ENCODE measurements around the gene ZNF124.
"Not testable (repeated sequence)": the region's sequence is repeated elsewhere in the genome, so short reads cannot be mapped to it uniquely, and the experiment has no call there.

The ZNF124 gene

GRCh38 chr1:247172996-247173395 lies 1.2 kb upstream of the ZNF124 start:
- no peak for TF ChIP-seq ZFX (IDR thresholded peaks at IDR 0.05; ENCODE audit: borderline replicate concordance)
- TF ChIP-seq CTCF (IDR thresholded peaks at IDR 0.05), result no peak
- H3K27ac ChIP-seq, result no peak overlapping the region

DNA sequence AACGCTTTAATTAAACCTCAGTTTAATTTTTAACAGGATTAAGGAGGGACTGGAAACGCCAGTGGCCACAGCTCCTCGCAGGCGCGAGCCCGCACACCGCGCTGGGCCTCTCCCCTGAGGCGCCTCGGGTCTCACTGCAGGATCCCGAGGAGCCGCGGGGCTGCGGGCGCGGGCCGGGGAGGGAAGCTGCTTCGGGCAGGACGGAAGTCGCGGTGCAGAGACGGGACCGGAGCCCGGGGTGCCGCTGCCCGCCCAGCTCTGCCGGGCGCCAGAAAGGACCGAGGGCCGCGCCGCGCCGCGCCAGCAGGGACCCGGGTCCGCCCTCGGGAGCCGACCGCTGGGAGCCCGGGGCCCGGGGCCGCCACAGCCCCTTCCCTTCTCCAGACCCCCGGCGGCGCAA lies 377 bp downstream of the ZNF124 start:
- not testable (repeated sequence) for H3K27ac ChIP-seq

- TF ChIP-seq ZFX (IDR thresholded peaks at IDR 0.05; ENCODE audit: borderline replicate concordance) (no peak), CTCF (IDR thresholded peaks at IDR 0.05) (no peak)
- no peak overlapping the region for H3K27ac ChIP-seq
Observed at GRCh38 chr1:247165674-247166073, 6.1 kb downstream of the ZNF124 start.

- H3K27ac ChIP-seq, result no peak overlapping the region
- no peak for TF ChIP-seq CTCF (IDR thresholded peaks at IDR 0.05)
Observed at GRCh38 chr1:247164694-247165093, 7.1 kb downstream of the ZNF124 start.

DNA sequence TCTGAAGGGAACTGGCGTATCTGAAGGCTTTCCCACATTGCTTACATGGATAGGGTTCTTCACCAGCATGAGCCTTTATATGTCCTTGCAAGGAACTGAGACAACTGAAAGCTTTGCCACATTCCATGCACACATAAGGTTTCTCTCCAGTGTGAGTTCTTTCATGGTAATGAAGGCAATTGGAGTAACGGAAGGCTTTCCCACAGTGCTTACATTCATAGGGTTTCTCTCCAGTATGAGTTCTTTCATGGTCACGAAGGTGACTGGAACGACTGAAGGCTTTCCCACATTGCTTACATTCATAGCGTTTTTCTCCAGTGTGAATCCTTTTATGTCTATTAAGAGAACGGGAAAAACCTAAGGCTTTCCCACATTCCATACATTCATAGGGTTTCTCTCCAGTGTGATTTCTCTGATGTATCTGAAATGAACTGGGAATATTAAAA lies 15.0 kb downstream of the ZNF124 start:
- TF ChIP-seq CTCF (IDR thresholded peaks at IDR 0.05), result no peak
- no peak for TF ChIP-seq ZFX (IDR thresholded peaks at IDR 0.05; ENCODE audit: borderline replicate concordance)
- H3K27ac ChIP-seq, result no peak overlapping the region

GRCh38 chr1:247147781-247148180 lies 24.0 kb downstream of the ZNF124 start:
- TF ChIP-seq CTCF (IDR thresholded peaks at IDR 0.05), result no peak
- TF ChIP-seq ZFX (IDR thresholded peaks at IDR 0.05; ENCODE audit: borderline replicate concordance), result no peak

GRCh38 chr1:247147120-247147519 lies 24.7 kb downstream of the ZNF124 start:
- not testable (repeated sequence) for H3K27ac ChIP-seq

More at GRCh38 chr1:247147781-247148180, 24.0 kb downstream of the ZNF124 start:
- no peak overlapping the region for H3K27ac ChIP-seq

GRCh38 chr1:247146671-247147070 lies 25.1 kb downstream of the ZNF124 start:
- no peak overlapping the region for H3K27ac ChIP-seq
- TF ChIP-seq ZFX (IDR thresholded peaks at IDR 0.05; ENCODE audit: borderline replicate concordance) (no peak), CTCF (IDR thresholded peaks at IDR 0.05) (peak; percentile 48)
